Mesenchymal stem cell (in vitro differentiated cells and primary cell): Measurements from ENCODE around the gene COL13A1.

Experiments
- DNase-seq: peaks from one replicate; pipeline ENCODE4 v3.0.0-alpha.2; 2013
- H2AFZ ChIP-seq: one replicate; pipeline ENCODE4 v1.6.1; 2013; ENCODE audit warnings: low read depth, mild to moderate bottlenecking, control low read depth, inconsistent platforms, low read length, moderate library complexity
- H2AK5ac ChIP-seq: 2 replicates; pipeline ENCODE4 v1.6.1; 2013; ENCODE audit warnings: low read length, moderate library complexity, mild to moderate bottlenecking, inconsistent platforms; ENCODE audit not compliant: severe bottlenecking
- H2BK120ac ChIP-seq: one replicate; pipeline ENCODE4 v1.6.1; 2013; ENCODE audit warnings: low read depth, mild to moderate bottlenecking, inconsistent platforms, low read length, moderate library complexity
- H2BK12ac ChIP-seq, 2 experiments: one replicate each; pipeline ENCODE4 v1.6.1; 2013; ENCODE audit warnings: inconsistent platforms in 2 of 2, low read length in 2 of 2, mild to moderate bottlenecking in 2 of 2, moderate library complexity in 2 of 2, control low read depth in 1 of 2
- H2BK15ac ChIP-seq: one replicate; pipeline ENCODE4 v1.6.1; 2013; ENCODE audit warnings: mild to moderate bottlenecking, low read depth, inconsistent platforms; ENCODE audit not compliant: poor library complexity, severe bottlenecking
- H2BK5ac ChIP-seq: 2 replicates; pipeline ENCODE4 v1.6.1; 2013; ENCODE audit warnings: low read depth, mild to moderate bottlenecking, low read length, control low read depth, inconsistent platforms; ENCODE audit not compliant: poor library complexity, severe bottlenecking
- H3K14ac ChIP-seq, 2 experiments: one replicate each; pipeline ENCODE4 v1.6.1; 2013; ENCODE audit warnings: inconsistent platforms in 2 of 2, low read length in 2 of 2, control low read depth in 1 of 2, mild to moderate bottlenecking in 1 of 2, moderate library complexity in 1 of 2
- H3K18ac ChIP-seq, 2 experiments: one replicate each; pipeline ENCODE4 v1.6.1; 2013; ENCODE audit warnings: inconsistent platforms in 2 of 2, low read length in 2 of 2, control low read depth in 1 of 2, low read depth in 1 of 2, mild to moderate bottlenecking in 1 of 2
- H3K23ac ChIP-seq, 2 experiments: one replicate each; pipeline ENCODE4 v1.6.1; 2013; ENCODE audit warnings: inconsistent platforms in 2 of 2, low read length in 2 of 2, mild to moderate bottlenecking in 2 of 2, moderate library complexity in 2 of 2, control low read depth in 1 of 2
- H3K27ac ChIP-seq: 2 replicates; pipeline ENCODE4 v1.5.1; 2013; ENCODE audit warnings: mild to moderate bottlenecking, moderate library complexity, low read length, control low read depth, inconsistent platforms; ENCODE audit not compliant: poor library complexity, severe bottlenecking
- H3K27me3 ChIP-seq, 2 experiments: 2 replicates each; pipeline versions ENCODE4 v1.6.1 to v1.7.0; 2013; ENCODE audit warnings: low read length in 2 of 2, mild to moderate bottlenecking in 2 of 2, moderate library complexity in 2 of 2, control low read depth in 1 of 2, inconsistent platforms in 1 of 2; ENCODE audit not compliant: control insufficient read depth in 1 of 2, insufficient read depth in 1 of 2
- H3K36me3 ChIP-seq, 2 experiments: 2 replicates each; pipeline versions ENCODE4 v1.6.1 to v1.7.0; 2013; ENCODE audit warnings: low read length in 2 of 2, control low read depth in 1 of 2, inconsistent platforms in 1 of 2, low read depth in 1 of 2, mild to moderate bottlenecking in 1 of 2; ENCODE audit not compliant: insufficient read depth in 2 of 2, control insufficient read depth in 1 of 2
- H3K4ac ChIP-seq, 2 experiments: one replicate each; pipeline ENCODE4 v1.6.1; 2013; ENCODE audit warnings: inconsistent platforms in 2 of 2, low read length in 2 of 2, mild to moderate bottlenecking in 2 of 2, moderate library complexity in 2 of 2, control low read depth in 1 of 2, low read depth in 1 of 2
- H3K4me1 ChIP-seq: 2 replicates; pipeline ENCODE4 v1.6.1; 2013; ENCODE audit warnings: low read depth, low read length, control low read depth; ENCODE audit not compliant: control insufficient read depth, insufficient read depth
- H3K4me2 ChIP-seq: 2 replicates; pipeline ENCODE4 v1.6.1; 2013; ENCODE audit warnings: low read length, mild to moderate bottlenecking, inconsistent platforms; ENCODE audit not compliant: poor library complexity, severe bottlenecking
- H3K4me3 ChIP-seq, 2 experiments: 2 replicates each; pipeline versions ENCODE4 v1.5.1 to v1.7.0; 2013; ENCODE audit warnings: low read length in 2 of 2, mild to moderate bottlenecking in 2 of 2, control low read depth in 1 of 2, low read depth in 1 of 2; ENCODE audit not compliant: insufficient read depth in 1 of 2
- H3K79me1 ChIP-seq: replicated peaks from 2 replicates; pipeline ENCODE4 v1.6.1; 2013; ENCODE audit warnings: mild to moderate bottlenecking, control low read depth, low read length, inconsistent platforms; ENCODE audit not compliant: poor library complexity, severe bottlenecking
- H3K9ac ChIP-seq: 2 replicates; pipeline ENCODE4 v1.7.0; 2013; ENCODE audit warnings: mild to moderate bottlenecking, low read length, moderate library complexity
- H3K9me3 ChIP-seq: 2 replicates; pipeline ENCODE4 v1.7.0; 2013; ENCODE audit warnings: mild to moderate bottlenecking, low read length; ENCODE audit not compliant: control insufficient read depth
- H4K8ac ChIP-seq: one replicate; pipeline ENCODE4 v1.6.1; 2013; ENCODE audit warnings: inconsistent platforms, mild to moderate bottlenecking, low read length, moderate library complexity
- H4K91ac ChIP-seq: one replicate; pipeline ENCODE4 v1.6.1; 2013; ENCODE audit warnings: mild to moderate bottlenecking, low read length, inconsistent platforms
- WGBS: methylation state at CpG from one replicate; pipeline ENCODE4 v1.1.7; 2013; ENCODE audit warnings: mixed read lengths; 5-methylcytosine and 5-hydroxymethylcytosine counted together

Gene COL13A1

DNA sequence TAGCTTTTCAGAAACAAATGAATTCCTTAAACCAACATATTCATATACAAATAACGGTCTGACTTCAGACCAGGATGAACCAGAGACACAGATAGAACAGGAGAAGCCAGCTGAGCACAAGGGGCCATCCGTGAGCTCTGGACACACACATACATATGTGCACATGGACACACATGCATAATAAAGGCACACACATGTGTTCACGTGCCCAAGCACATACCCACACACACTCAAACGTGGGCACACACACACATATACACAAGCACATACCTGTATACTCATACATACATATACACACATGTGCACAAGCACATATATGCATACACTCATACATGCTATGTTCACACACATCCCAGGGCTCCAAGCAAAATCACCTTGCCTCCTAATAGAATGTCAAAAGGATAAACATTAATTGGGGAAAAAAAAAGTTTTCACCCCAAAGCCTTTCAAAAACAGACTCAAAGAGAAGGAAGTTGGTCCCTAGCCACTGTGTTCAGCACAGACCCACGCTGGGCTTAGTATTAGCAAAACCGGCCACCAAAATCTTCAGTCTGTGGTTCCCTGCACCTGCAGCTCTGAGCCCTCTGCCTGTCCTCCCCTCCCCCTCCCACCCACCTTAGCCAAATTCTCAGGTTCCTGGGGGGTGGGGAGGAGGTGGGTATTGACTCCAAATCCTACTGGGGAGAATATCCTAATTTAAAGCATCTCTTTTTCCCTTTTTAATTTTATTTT lies 150.5 kb downstream of the COL13A1 start:
- no peak overlapping the region for H2BK12ac ChIP-seq
- no peaks in the 10 kb centered on the region for H3K27me3 ChIP-seq
- no peak overlapping the region for H3K4ac ChIP-seq
- no peak for DNase-seq
- H3K9me3 ChIP-seq, result no peaks in the 10 kb centered on the region
- H2BK15ac ChIP-seq, result no peak overlapping the region
- H3K9ac ChIP-seq, result no peak overlapping the region
- no peak overlapping the region for H2BK5ac ChIP-seq
- H3K18ac ChIP-seq, result no peak overlapping the region
- no peak overlapping the region for H3K23ac ChIP-seq
- WGBS, result 78% methylated on average over 4 of the region's 6 CpGs
- H3K27ac ChIP-seq, result no peak overlapping the region
- peaks cover 32 to 51% of the 10 kb centered on the region in 2 experiments for H3K36me3 ChIP-seq
- H2BK120ac ChIP-seq, result no peak overlapping the region
- H3K4me1 ChIP-seq, result no peaks in the 10 kb centered on the region
- H3K4me2 ChIP-seq, result no peak overlapping the region
- no peak overlapping the region for H4K8ac ChIP-seq
- no peak overlapping the region for H3K4me3 ChIP-seq
- no peak overlapping the region for H2AFZ ChIP-seq
- H3K79me1 ChIP-seq, result no peaks in the 10 kb centered on the region
- H3K14ac ChIP-seq, result no peak overlapping the region
- no peak overlapping the region for H4K91ac ChIP-seq
- H2AK5ac ChIP-seq, result no peak overlapping the region

DNA sequence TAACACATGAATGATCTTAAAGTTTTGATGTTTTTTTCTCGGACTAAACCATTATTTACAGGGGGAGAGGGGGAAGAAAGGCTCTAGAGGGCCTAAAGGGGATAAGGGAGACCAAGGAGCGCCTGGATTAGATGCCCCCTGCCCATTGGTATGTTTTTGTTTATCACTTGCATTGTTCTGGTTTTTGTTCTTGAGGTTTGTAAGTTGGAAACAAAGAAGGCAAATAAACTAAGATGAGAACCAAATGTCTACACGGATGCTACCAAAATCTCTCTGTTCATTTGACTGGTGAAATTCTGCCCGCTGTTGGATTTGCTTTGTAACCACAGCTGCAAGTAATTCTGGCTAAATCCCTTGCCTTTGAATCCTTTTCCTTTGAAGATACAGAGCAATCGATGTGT lies 151.1 kb downstream of the COL13A1 start:
- no peak overlapping the region for H2AK5ac ChIP-seq
- no peak overlapping the region for H3K4me2 ChIP-seq
- H3K9me3 ChIP-seq, result no peaks in the 10 kb centered on the region
- no peak overlapping the region for H3K14ac ChIP-seq
- no peak overlapping the region for H3K9ac ChIP-seq
- no peak overlapping the region for H3K18ac ChIP-seq
- H2BK15ac ChIP-seq, result no peak overlapping the region
- H4K8ac ChIP-seq, result no peak overlapping the region
- H3K4ac ChIP-seq, result no peak overlapping the region
- no peak overlapping the region for H2BK120ac ChIP-seq
- H3K27ac ChIP-seq, result no peak overlapping the region
- H3K4me3 ChIP-seq, result no peak overlapping the region
- peaks cover 34 to 51% of the 10 kb centered on the region in 2 experiments for H3K36me3 ChIP-seq
- 46% methylated on average over 5 of the region's 5 CpGs for WGBS
- H3K27me3 ChIP-seq, result no peaks in the 10 kb centered on the region
- H2BK5ac ChIP-seq, result no peak overlapping the region
- no peaks in the 10 kb centered on the region for H3K4me1 ChIP-seq
- no peak for DNase-seq
- H3K23ac ChIP-seq, result no peak overlapping the region
- H3K79me1 ChIP-seq, result no peaks in the 10 kb centered on the region
- no peak overlapping the region for H2BK12ac ChIP-seq
- H4K91ac ChIP-seq, result no peak overlapping the region
- H2AFZ ChIP-seq, result no peak overlapping the region

DNA sequence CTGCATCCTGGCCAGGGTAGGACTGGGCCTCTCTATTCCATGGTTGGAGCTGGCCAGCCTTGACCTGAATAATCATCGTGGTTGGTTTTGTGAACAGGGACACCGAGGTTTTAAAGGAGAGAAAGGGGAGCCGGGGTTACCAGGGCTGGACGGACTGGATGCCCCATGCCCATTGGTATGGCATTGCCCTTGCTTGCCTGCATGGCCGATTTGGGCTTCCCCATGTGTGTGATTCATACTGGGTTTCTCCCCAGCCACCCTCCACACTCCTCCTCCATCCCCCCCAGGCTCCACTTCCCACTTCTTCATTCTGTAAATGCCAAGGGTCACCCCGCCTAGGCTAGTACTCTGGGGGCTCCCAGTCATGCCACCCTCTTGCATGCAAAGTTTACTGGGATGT lies 152.1 kb downstream of the COL13A1 start:
- Histone ChIP-seq H3K27me3 (no peaks in the 10 kb centered on the region), H3K14ac (no peak overlapping the region), H4K91ac (no peak overlapping the region), H3K9me3 (no peaks in the 10 kb centered on the region), H2AK5ac (no peak overlapping the region), H2BK15ac (no peak overlapping the region), H3K4ac (no peak overlapping the region), H2BK12ac (no peak overlapping the region), H2BK120ac (no peak overlapping the region), H4K8ac (no peak overlapping the region), H3K79me1 (no peaks in the 10 kb centered on the region), H3K4me2 (no peak overlapping the region), H2BK5ac (no peak overlapping the region), H3K4me1 (no peaks in the 10 kb centered on the region), H3K9ac (no peak overlapping the region), H3K36me3 (peaks cover 30 to 43% of the 10 kb centered on the region in 2 experiments), H3K23ac (no peak overlapping the region), H3K18ac (no peak overlapping the region), H3K4me3 (no peak overlapping the region), H2AFZ (no peak overlapping the region), H3K27ac (no peak overlapping the region)
- WGBS, result 86% methylated on average over 6 of the region's 6 CpGs
- no peak for DNase-seq

DNA sequence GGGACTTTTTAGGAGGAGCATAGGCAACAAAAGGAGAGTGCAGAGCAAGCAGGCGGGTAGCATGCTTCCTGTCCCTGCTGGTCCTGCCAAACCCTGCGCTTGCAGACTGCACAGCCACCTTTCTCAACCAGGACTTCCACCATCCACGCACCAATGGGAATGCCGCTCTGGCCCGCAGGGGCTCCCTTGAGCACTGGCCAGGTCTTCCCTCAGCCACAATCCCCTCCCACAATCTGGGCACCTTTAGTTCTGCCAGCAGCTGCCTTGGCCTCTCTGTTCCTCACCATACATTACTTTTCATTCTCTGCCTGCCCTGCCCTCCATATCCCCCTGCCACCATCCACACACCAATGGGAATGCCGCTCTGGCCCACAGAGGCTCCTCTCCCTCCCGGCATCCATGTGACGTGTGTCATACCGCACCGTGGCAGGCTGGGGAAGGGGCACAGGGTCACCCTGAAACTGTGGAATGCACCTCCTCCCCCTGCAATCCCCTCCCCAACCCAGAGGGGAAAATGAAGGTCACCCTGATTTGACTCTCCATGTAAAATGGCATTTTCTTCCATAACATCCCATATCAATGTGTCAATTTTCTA lies 153.6 kb downstream of the COL13A1 start:
- H3K14ac ChIP-seq, result peak overlapping the region in 1 of 2 experiments; percentile 38
- no peak overlapping the region for H3K4me2 ChIP-seq
- H3K4me3 ChIP-seq, result peak overlapping the region in 1 of 2 experiments; percentile 8
- no peak overlapping the region for H4K91ac ChIP-seq
- no peaks in the 10 kb centered on the region for H3K79me1 ChIP-seq
- H2BK120ac ChIP-seq, result no peak overlapping the region
- no peak overlapping the region for H3K9ac ChIP-seq
- DNase-seq, result no peak
- H3K4me1 ChIP-seq, result no peaks in the 10 kb centered on the region
- H3K36me3 ChIP-seq, result peaks cover 25 to 31% of the 10 kb centered on the region in 2 experiments
- no peaks in the 10 kb centered on the region for H3K9me3 ChIP-seq
- no peak overlapping the region for H2AFZ ChIP-seq
- no peak overlapping the region for H2BK5ac ChIP-seq
- no peak overlapping the region for H3K18ac ChIP-seq
- H3K23ac ChIP-seq, result no peak overlapping the region
- H4K8ac ChIP-seq, result no peak overlapping the region
- H2AK5ac ChIP-seq, result no peak overlapping the region
- H3K27me3 ChIP-seq, result no peaks in the 10 kb centered on the region
- H3K27ac ChIP-seq, result no peak overlapping the region
- no peak overlapping the region for H2BK15ac ChIP-seq
- no peak overlapping the region for H3K4ac ChIP-seq
- no peak overlapping the region for H2BK12ac ChIP-seq
- WGBS, result 94% methylated on average over 10 of the region's 10 CpGs
